ENCODE results near the gene RASSF7. TPM values are rescaled to one million over a fixed set of nuclear protein-coding genes. Genes with fewer than 3 reads are reported as not detected.
A peak's percentile ranks its signal among the peaks of the same experiment; 100 is the strongest.

RASSF7 gene
- total RNA-seq, 2 donors from 2014 or later = 49.4 to 107 TPM

GRCh38 chr11:575996-576768, 15.4 kb downstream of the RASSF7 start, which contains the start of gene PHRF1:
PHRF1 (plus strand) TSS chr11:576470; CDS start chr11:581513, 5,043 bp downstream.
- DNase-seq (ENCODE audit: low spot score) = peak; percentile 94
- WGBS = 2% methylated on average over 44 of the region's 99 CpGs
- H3K4me1 ChIP-seq (replicated peaks) = peaks cover 18% of the 10 kb centered on the region

GRCh38 chr11:576811-577610, 16.2 kb downstream of the RASSF7 start:
- intact Hi-C loops (cut with DNase I) = no loop called here
- Histone ChIP-seq H3K4me1 (replicated peaks) (peaks cover 18% of the 10 kb centered on the region), H3K4me3 (peak overlapping the region; percentile 59 to 67), H3K27me3 (replicated peaks; ENCODE audit: insufficient read depth) (no peaks in the 10 kb centered on the region), H3K27ac (peak overlapping the region; percentile 86 to 91), H3K9me3 (no peaks in the 10 kb centered on the region), H3K36me3 (no peaks in the 10 kb centered on the region)
- WGBS = 3% methylated on average over 32 of the region's 48 CpGs
- DNase-seq (ENCODE audit: low spot score) = no peak
- no peak for TF ChIP-seq CTCF (IDR thresholded peaks at IDR 0.05)
- TF ChIP-seq POLR2AphosphoS5 (IDR thresholded peaks at IDR 0.05) = no peak
- no peak for TF ChIP-seq POLR2A (IDR thresholded peaks at IDR 0.05)

More at GRCh38 chr11:575996-576768, 15.4 kb downstream of the RASSF7 start, which contains the start of gene PHRF1:
- H3K27me3 ChIP-seq (replicated peaks; ENCODE audit: insufficient read depth) = no peaks in the 10 kb centered on the region
- no peaks in the 10 kb centered on the region for H3K36me3 ChIP-seq
- H3K4me3 ChIP-seq = peak within 1 kb of the TSS; percentile 67
- H3K27ac ChIP-seq = peak within 1 kb of the TSS; percentile 86 to 91
- intact Hi-C loops (cut with DNase I) = no loop called here
- H3K9me3 ChIP-seq = no peaks in the 10 kb centered on the region
- TF ChIP-seq POLR2A (IDR thresholded peaks at IDR 0.05) (peak; percentile 71), POLR2AphosphoS5 (IDR thresholded peaks at IDR 0.05) (peak; percentile 86), CTCF (IDR thresholded peaks at IDR 0.05) (peak in 2 of 4 experiments; percentile 13 to 44)

GRCh38 chr11:577611-577894, 16.8 kb downstream of the RASSF7 start:
- no peaks in the 10 kb centered on the region for H3K9me3 ChIP-seq
- no peaks in the 10 kb centered on the region for H3K27me3 ChIP-seq (replicated peaks; ENCODE audit: insufficient read depth)
- TF ChIP-seq CTCF (IDR thresholded peaks at IDR 0.05) (no peak), POLR2AphosphoS5 (IDR thresholded peaks at IDR 0.05) (no peak), POLR2A (IDR thresholded peaks at IDR 0.05) (no peak)
- peaks cover 18% of the 10 kb centered on the region for H3K4me1 ChIP-seq (replicated peaks)
- intact Hi-C loops (cut with DNase I) = no loop called here
- no peaks in the 10 kb centered on the region for H3K36me3 ChIP-seq
- no peak for DNase-seq (ENCODE audit: low spot score)
- WGBS = 43% methylated on average over 6 of the region's 6 CpGs
- peak overlapping the region; percentile 59 to 67 for H3K4me3 ChIP-seq
- no peak overlapping the region for H3K27ac ChIP-seq

GRCh38 chr11:578276-579035, 17.7 kb downstream of the RASSF7 start:
- 61% methylated on average over 21 of the region's 21 CpGs for WGBS
- TF ChIP-seq POLR2A (IDR thresholded peaks at IDR 0.05) (no peak), CTCF (IDR thresholded peaks at IDR 0.05) (no peak), POLR2AphosphoS5 (IDR thresholded peaks at IDR 0.05) (no peak)
- Histone ChIP-seq H3K4me3 (peak overlapping the region in 1 of 2 donors; percentile 59), H3K4me1 (replicated peaks) (peaks cover 18% of the 10 kb centered on the region), H3K36me3 (peaks cover 0 to 6% of the 10 kb centered on the region in 2 donors), H3K9me3 (no peaks in the 10 kb centered on the region), H3K27me3 (replicated peaks; ENCODE audit: insufficient read depth) (no peaks in the 10 kb centered on the region), H3K27ac (no peak overlapping the region)
- no peak for DNase-seq (ENCODE audit: low spot score)
- intact Hi-C loops (cut with DNase I) = no loop called here
